ENCODE results near the gene TXNRD2.
"Not testable (repeated sequence)": the region's sequence is repeated elsewhere in the genome, so short reads cannot be mapped to it uniquely, and the experiment has no call there.

TXNRD2 gene

DNA sequence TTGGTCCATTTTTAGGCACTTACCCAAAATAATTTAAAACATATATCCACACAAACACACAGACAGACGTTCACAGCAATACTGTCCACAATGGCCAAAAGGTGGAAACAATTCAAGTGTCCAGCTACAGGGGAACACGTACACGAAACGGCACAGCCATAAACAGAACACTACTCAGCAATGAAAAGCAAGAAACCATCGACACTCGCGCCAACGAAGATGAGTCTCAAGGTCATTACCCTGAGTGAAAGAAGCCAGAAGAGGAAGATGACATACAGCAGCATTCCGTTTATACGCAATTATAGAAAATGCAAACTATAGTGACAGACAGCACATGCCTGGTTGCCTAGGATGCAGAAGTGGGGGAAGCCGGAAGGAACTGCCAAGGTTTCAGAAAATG is 13.4 kb downstream of the TXNRD2 start:
- in situ Hi-C loops (cut with MboI; ENCODE audit: low pct_unique_long_range_greater_than_20kb, low sequenced_read_pairs, unreplicated experiment), result no loop called here
- no peak for DNase-seq (ENCODE audit: low spot score)
- TF ChIP-seq, protein P1, sequence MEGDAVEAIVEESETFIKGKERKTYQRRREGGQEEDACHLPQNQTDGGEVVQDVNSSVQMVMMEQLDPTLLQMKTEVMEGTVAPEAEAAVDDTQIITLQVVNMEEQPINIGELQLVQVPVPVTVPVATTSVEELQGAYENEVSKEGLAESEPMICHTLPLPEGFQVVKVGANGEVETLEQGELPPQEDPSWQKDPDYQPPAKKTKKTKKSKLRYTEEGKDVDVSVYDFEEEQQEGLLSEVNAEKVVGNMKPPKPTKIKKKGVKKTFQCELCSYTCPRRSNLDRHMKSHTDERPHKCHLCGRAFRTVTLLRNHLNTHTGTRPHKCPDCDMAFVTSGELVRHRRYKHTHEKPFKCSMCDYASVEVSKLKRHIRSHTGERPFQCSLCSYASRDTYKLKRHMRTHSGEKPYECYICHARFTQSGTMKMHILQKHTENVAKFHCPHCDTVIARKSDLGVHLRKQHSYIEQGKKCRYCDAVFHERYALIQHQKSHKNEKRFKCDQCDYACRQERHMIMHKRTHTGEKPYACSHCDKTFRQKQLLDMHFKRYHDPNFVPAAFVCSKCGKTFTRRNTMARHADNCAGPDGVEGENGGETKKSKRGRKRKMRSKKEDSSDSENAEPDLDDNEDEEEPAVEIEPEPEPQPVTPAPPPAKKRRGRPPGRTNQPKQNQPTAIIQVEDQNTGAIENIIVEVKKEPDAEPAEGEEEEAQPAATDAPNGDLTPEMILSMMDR (IDR thresholded peaks at IDR 0.05; ENCODE audit: extremely low read depth, insufficient read depth, missing control alignments), result no peak

DNA sequence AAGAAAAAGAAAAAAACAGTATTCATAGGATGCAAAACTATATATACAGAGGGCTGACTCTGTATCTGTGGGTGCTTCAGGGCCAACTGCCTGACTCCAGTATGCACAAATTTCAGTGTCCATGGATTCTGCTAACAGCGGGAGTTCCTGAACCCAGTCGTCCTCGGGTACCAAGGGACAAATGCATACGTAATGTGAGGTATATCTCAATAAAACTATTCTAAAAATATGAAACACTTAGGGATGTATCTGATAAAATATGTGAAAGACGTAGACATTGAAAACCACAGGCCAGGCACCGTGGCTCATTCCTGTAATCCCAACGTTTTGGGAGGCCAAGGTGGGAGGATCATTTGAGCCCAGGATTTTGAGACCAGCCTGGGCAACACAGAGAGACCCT is 13.9 kb downstream of the TXNRD2 start:
- DNase-seq (ENCODE audit: low spot score), result no peak
- in situ Hi-C loops (cut with MboI; ENCODE audit: low pct_unique_long_range_greater_than_20kb, low sequenced_read_pairs, unreplicated experiment), result no loop called here
- TF ChIP-seq, protein P1 (IDR thresholded peaks at IDR 0.05; ENCODE audit: extremely low read depth, insufficient read depth, missing control alignments), result no peak

DNA sequence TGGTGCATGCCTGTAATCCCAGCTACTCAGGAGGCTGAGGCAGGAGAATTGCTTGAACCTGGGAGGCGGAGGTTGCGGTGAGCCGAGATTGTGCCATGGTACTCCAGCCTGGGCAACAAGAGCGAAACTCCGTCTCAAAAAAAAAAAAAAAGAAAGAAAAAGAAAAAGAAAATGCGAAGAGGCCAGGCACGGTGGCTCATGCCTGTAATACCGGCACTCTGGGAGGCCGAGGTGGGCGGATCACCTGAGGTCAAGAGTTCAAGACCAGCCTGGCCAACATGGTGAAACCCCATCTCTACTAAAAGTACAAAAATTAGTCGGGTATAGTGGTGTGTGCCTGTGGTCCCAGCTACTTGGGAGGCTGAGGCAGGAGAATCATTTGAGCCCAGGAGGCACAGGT is 15.6 kb downstream of the TXNRD2 start:
- in situ Hi-C loops (cut with MboI; ENCODE audit: low pct_unique_long_range_greater_than_20kb, low sequenced_read_pairs, unreplicated experiment); DNase-seq (ENCODE audit: low spot score): not testable (repeated sequence)

DNA sequence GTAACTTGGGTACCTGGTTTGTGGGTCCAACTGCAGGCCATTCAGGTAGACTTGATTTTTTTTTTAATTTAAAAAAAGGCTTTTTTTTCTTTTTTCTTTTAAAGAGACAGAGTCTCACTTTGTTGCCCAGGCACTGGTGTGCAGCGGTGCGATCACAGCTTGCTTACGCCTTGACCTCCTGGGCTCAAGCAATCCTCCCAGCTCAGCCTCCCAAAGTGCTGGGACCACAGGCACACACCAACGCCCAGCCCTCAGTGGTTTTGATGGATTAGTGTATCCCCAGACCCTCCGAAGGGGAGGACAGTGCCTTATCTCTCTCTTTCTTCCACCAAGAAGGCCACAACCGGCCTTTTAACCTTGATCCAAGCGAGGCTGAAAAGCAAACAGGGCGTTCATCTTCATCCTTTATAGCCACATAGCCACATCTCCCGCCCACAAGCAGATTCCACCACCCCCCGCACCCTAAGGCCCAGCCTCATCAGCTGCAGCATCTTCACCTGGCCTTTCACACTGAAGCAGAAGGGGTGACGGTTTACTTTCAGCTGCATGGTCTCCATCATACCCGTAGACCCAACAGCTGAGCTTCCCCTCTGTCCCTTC is 17.6 kb downstream of the TXNRD2 start:
- TF ChIP-seq, protein P1 (IDR thresholded peaks at IDR 0.05; ENCODE audit: extremely low read depth, insufficient read depth, missing control alignments), result no peak
- in situ Hi-C loops (cut with MboI; ENCODE audit: low pct_unique_long_range_greater_than_20kb, low sequenced_read_pairs, unreplicated experiment), result no loop called here
- DNase-seq (ENCODE audit: low spot score), result no peak

DNA sequence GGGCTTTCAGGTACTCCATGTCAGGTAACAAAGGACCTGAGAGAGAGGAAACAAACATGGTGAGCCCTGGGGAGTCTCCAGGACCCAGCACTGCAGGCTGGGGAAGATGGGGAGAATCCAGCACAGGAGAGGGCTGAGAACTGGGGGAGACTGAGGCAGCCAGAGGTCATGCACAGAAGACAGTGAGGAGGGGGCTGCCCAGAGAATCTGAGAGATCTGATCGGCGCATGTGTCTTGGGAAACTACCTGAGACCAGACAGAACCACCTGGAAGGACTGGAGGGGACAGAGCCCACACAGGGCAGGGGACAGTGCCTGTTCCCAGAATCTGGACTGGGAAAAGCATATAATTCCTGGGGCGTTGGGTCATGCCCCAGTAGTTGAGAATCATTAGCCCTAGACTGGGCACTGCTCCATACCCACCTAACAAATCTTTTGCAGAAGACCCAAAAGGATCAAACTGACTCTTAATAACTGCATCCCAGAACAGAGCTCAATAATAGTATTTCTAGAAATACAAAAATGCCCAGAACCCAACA is 20.0 kb downstream of the TXNRD2 start:
- no peak for DNase-seq (ENCODE audit: low spot score)
- in situ Hi-C loops (cut with MboI; ENCODE audit: low pct_unique_long_range_greater_than_20kb, low sequenced_read_pairs, unreplicated experiment), result no loop called here
- TF ChIP-seq, protein P1 (IDR thresholded peaks at IDR 0.05; ENCODE audit: extremely low read depth, insufficient read depth, missing control alignments), result no peak

DNA sequence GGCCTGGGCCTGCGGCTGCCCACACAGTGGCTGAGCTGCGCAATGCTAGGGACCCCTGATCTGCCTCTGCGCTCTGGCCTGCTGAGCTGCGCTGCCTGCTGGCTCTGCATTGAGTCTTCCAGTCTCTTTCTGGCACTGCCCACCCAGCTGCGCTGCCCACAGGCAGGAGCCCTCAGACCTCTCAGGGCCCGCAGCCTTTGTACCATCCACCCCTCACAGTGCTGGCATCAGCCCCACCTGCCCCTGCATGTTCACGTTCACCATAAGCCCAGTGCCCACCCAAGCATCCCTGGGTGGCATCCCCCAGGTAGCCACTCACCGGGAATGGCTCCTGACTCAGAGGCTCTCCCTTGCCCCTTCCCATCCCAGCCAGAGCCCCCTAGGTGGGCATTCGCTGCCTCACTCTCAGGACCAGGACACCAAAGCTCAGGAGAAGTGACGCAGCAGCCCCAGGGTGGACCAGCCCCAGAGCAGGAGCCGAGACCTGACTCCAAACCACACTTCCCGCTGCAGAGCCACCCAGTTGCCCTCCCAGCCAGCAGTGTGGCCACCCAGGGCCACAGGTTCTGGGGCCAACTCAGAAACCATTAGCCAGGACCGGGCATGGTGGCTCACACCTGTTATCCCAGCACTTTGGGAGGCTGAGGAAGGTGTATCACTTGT is 21.8 kb downstream of the TXNRD2 start:
- TF ChIP-seq, protein P1 (IDR thresholded peaks at IDR 0.05; ENCODE audit: extremely low read depth, insufficient read depth, missing control alignments), result no peak
- in situ Hi-C loops (cut with MboI; ENCODE audit: low pct_unique_long_range_greater_than_20kb, low sequenced_read_pairs, unreplicated experiment), result no loop called here
- DNase-seq (ENCODE audit: low spot score), result no peak

DNA sequence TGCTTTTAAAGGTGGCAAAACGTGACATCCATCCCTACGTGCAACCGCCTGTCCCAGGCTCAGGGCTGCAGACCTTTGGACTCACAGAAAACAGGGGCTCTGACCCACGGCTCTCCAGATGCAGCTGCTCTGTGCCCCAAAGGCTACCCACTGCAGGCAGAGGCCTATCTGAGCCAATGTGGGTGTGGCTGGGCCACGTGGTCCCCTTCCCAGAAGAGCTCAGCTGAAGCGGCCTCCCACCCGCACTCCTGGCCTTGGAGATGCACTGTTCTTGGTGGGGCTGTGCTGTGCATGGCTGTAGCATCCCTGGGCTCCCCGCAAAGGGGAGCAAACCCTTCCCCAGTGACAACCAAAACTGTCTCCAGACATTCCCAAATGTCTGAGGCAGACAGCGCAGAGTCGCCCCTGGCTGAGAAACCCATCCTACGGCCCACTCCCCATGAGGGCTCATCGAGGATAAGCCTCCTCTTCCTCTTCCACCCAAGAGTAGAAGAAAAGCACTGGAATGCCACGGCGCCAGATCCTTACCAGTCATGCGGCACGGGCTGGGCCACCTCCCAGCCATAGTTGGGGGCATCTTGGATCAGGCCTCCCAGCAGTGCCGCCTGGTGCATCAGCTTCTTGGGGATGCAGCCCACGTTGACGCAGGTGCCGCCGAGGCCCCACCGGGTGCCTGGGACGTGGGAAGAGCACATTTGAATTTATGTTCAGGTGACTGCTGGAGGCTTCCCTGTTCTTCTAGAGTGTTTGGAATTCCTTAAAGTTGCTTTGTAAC is 23.1 kb downstream of the TXNRD2 start:
- no peak for DNase-seq (ENCODE audit: low spot score)
- in situ Hi-C loops (cut with MboI; ENCODE audit: low pct_unique_long_range_greater_than_20kb, low sequenced_read_pairs, unreplicated experiment), result no loop called here
- TF ChIP-seq, protein P1 (IDR thresholded peaks at IDR 0.05; ENCODE audit: extremely low read depth, insufficient read depth, missing control alignments), result no peak
